ENCODE measurements around the gene LRBA. TPM values are rescaled to one million over a fixed set of nuclear protein-coding genes. Genes with fewer than 3 reads are reported as not detected.

The LRBA gene
- total and polyA plus RNA-seq, 2 donors (not counting 3 experiments of a cell fraction or from before 2014, with no cell fraction given) = 18.0 to 35.1 TPM

DNA sequence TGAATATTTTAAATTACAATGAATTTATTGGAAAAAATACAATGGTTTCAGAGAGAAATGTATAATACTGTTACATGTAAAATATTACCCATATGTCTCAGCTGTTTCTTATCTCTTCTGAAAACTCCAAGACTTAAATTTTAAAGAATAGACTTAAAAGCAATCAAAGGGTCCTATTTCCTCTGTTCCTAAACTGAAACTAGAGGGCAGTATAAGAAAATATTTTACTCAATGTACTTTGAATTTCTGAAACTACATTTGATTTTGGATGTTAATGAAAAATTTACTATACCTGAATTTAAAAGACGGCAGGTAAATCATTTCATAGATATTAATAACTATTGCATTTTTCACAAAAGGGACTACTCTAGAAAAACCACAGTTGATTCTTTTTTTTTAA is 200.2 kb downstream of the LRBA start:
- Histone ChIP-seq H3K9ac (replicated peaks; ENCODE audit: extremely low read depth, insufficient read depth, low read length) (no peak overlapping the region), H3K9me1 (replicated peaks; ENCODE audit: control insufficient read depth, extremely low read depth, insufficient read depth, low read length) (no peaks in the 10 kb centered on the region), H3K9me3 (replicated peaks; ENCODE audit: control insufficient read depth, insufficient read depth, low read length) (no peaks in the 10 kb centered on the region), H3K4me1 (ENCODE audit: control insufficient read depth, extremely low read depth, insufficient read depth, low read length) (no peaks in the 10 kb centered on the region), H3K27me3 (ENCODE audit: control insufficient read depth in 2 of 2, insufficient read depth in 2 of 2, low read length in 2 of 2) (no peaks in the 10 kb centered on the region), H2AFZ (ENCODE audit: low read depth, low read length) (no peak overlapping the region), H3K79me2 (ENCODE audit: control insufficient read depth, insufficient read depth, low read length) (no peaks in the 10 kb centered on the region), H3K27ac (ENCODE audit: insufficient read depth, low read depth, low read length) (no peak overlapping the region), H4K20me1 (replicated peaks; ENCODE audit: control insufficient read depth, extremely low read depth, insufficient read depth, low read length) (no peaks in the 10 kb centered on the region), H3K4me3 (replicated peaks in 1 of 3; ENCODE audit: insufficient read depth in 1 of 3, low read depth in 1 of 3, low read length in 3 of 3) (no peak overlapping the region), H3K4me2 (ENCODE audit: insufficient read depth, low read length) (no peak overlapping the region), H3K36me3 (ENCODE audit: control insufficient read depth in 2 of 2, extremely low read depth in 1 of 2, insufficient read depth in 2 of 2, low read length in 2 of 2) (no peaks in the 10 kb centered on the region)
- BruUV-seq (replicated peaks) = no TSS peak
- CTCF ChIA-PET = interaction anchor here (3.2 kb wide), 1 partner anchor 52 kb away, joined by 18 read pairs; no protein-coding TSS in a partner anchor
- POLR2A ChIA-PET = no interaction called here
- DNase-seq (ENCODE audit: low read depth, low spot score) (no peak), FAIRE-seq (no peak)
- dilution Hi-C loops (cut with MboI; ENCODE audit: extremely low pct_ligation_motif_present, low sequenced_read_pairs) (no loop called here), intact Hi-C loops (cut with micrococcal nuclease) (no loop called here)
- no peak for TF ChIP-seq MYC (IDR thresholded peaks at IDR 0.05; ENCODE audit: low read depth, low read length)
- no peak for TF ChIP-seq EZH2 (IDR thresholded peaks at IDR 0.05; ENCODE audit: borderline replicate concordance, low read depth, low read length, severe bottlenecking)
- TF ChIP-seq GATA2 (IDR thresholded peaks at IDR 0.05; ENCODE audit: insufficient read depth, insufficient read length, low read depth, low read length) = no peak
- no peak for TF ChIP-seq POLR2A (IDR thresholded peaks at IDR 0.05; ENCODE audit: low read depth, low read length)
- TF ChIP-seq, protein P1, sequence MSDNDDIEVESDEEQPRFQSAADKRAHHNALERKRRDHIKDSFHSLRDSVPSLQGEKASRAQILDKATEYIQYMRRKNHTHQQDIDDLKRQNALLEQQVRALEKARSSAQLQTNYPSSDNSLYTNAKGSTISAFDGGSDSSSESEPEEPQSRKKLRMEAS (IDR thresholded peaks at IDR 0.05; ENCODE audit: insufficient read depth, insufficient read length) = no peak
- TF ChIP-seq POLR2AphosphoS5 (IDR thresholded peaks at IDR 0.05; ENCODE audit: insufficient read depth, low read depth, low read length) = no peak

DNA sequence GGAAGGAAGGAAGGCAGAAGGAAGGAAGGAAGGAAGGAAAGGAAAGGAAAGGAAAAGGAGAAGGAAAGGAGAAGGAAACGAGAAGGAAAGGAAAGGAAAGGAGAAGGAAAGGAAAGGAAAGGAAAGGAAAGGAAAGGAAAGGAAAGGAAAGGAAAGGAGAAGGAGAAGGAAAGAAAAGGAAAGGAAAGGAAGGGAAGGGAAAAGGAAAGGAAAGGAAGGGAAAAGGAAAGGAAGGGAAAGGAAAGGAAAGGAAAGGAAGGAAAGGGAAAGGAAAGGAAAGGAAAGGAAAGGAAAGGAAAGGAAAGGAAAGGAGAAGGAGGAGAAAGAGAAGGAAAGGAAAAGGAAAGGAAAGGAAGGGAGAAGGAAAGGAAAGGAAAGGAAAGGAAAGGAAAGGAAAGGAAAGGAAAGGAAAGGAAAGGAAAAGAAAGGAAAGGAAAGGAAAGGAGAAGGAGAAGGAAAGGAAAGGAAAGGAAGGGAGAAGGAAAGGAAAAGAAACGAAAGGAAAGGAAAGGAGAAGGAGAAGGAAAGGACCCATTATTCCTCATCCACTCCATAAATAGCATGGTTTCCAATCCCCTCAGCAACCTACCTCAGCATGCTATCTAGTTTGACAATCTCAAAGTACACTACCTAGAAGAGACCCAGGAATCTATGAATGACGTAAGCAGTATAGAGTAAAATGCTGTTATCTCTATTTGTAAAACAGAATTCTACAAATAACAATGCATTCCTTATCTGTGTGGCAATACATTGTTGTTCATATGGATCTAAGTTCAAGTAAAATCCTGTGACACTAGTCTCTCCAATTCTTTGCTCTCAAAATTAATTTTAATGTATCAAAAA is 209.7 kb downstream of the LRBA start:
- Histone ChIP-seq H3K9me3 (replicated peaks; ENCODE audit: control insufficient read depth, insufficient read depth, low read length) (no peaks in the 10 kb centered on the region), H3K9me1 (replicated peaks; ENCODE audit: control insufficient read depth, extremely low read depth, insufficient read depth, low read length) (no peaks in the 10 kb centered on the region), H3K36me3 (ENCODE audit: control insufficient read depth in 2 of 2, extremely low read depth in 1 of 2, insufficient read depth in 2 of 2, low read length in 2 of 2) (no peaks in the 10 kb centered on the region), H2AFZ (ENCODE audit: low read depth, low read length) (no peak overlapping the region), H3K4me2 (ENCODE audit: insufficient read depth, low read length) (no peak overlapping the region), H3K4me3 (replicated peaks in 1 of 3; ENCODE audit: insufficient read depth in 1 of 3, low read depth in 1 of 3, low read length in 3 of 3) (no peak overlapping the region), H3K4me1 (ENCODE audit: control insufficient read depth, extremely low read depth, insufficient read depth, low read length) (no peaks in the 10 kb centered on the region), H3K79me2 (ENCODE audit: control insufficient read depth, insufficient read depth, low read length) (no peaks in the 10 kb centered on the region), H3K27ac (ENCODE audit: insufficient read depth, low read depth, low read length) (no peak overlapping the region), H4K20me1 (replicated peaks; ENCODE audit: control insufficient read depth, extremely low read depth, insufficient read depth, low read length) (no peaks in the 10 kb centered on the region), H3K27me3 (ENCODE audit: control insufficient read depth in 2 of 2, insufficient read depth in 2 of 2, low read length in 2 of 2) (no peaks in the 10 kb centered on the region), H3K9ac (replicated peaks; ENCODE audit: extremely low read depth, insufficient read depth, low read length) (no peak overlapping the region)
- intact Hi-C loops (cut with micrococcal nuclease) (no loop called here), dilution Hi-C loops (cut with MboI; ENCODE audit: extremely low pct_ligation_motif_present, low sequenced_read_pairs) (no loop called here)
- CTCF ChIA-PET = no interaction called here
- POLR2A ChIA-PET = no interaction called here
- BruUV-seq (replicated peaks) = no TSS peak
- TF ChIP-seq, protein P2, sequence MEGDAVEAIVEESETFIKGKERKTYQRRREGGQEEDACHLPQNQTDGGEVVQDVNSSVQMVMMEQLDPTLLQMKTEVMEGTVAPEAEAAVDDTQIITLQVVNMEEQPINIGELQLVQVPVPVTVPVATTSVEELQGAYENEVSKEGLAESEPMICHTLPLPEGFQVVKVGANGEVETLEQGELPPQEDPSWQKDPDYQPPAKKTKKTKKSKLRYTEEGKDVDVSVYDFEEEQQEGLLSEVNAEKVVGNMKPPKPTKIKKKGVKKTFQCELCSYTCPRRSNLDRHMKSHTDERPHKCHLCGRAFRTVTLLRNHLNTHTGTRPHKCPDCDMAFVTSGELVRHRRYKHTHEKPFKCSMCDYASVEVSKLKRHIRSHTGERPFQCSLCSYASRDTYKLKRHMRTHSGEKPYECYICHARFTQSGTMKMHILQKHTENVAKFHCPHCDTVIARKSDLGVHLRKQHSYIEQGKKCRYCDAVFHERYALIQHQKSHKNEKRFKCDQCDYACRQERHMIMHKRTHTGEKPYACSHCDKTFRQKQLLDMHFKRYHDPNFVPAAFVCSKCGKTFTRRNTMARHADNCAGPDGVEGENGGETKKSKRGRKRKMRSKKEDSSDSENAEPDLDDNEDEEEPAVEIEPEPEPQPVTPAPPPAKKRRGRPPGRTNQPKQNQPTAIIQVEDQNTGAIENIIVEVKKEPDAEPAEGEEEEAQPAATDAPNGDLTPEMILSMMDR (IDR thresholded peaks at IDR 0.05; ENCODE audit: extremely low read depth in 1 of 2, insufficient read depth in 1 of 2, low read depth in 1 of 2, low read length in 2 of 2) = no peak
- TF ChIP-seq, protein P1 (IDR thresholded peaks at IDR 0.05; ENCODE audit: insufficient read depth, insufficient read length) = no peak
- TF ChIP-seq JUN (IDR thresholded peaks at IDR 0.05; ENCODE audit: borderline replicate concordance, insufficient read depth, insufficient read length, low read depth) = no peak
- no peak for TF ChIP-seq EZH2 (IDR thresholded peaks at IDR 0.05; ENCODE audit: borderline replicate concordance, low read depth, low read length, severe bottlenecking)
- TF ChIP-seq POLR2A (IDR thresholded peaks at IDR 0.05; ENCODE audit: low read depth, low read length) = no peak
- no peak for TF ChIP-seq GATA2 (IDR thresholded peaks at IDR 0.05; ENCODE audit: insufficient read depth, insufficient read length, low read depth, low read length)
- no peak for TF ChIP-seq POLR2AphosphoS5 (IDR thresholded peaks at IDR 0.05; ENCODE audit: insufficient read depth, low read depth, low read length)
- no peak for TF ChIP-seq FOS (IDR thresholded peaks at IDR 0.05; ENCODE audit: borderline replicate concordance, insufficient read depth, low read length)
- TF ChIP-seq MYC (IDR thresholded peaks at IDR 0.05; ENCODE audit: low read depth, low read length) = no peak
- FAIRE-seq (no peak), DNase-seq (ENCODE audit: low read depth, low spot score) (no peak)
